Activated CD4-positive, alpha-beta T cell treated with anti-CD3 and anti-CD28 coated beads, Interleukin-10, Interleukin-2, amounts not matched to agents 100 ng/mL and 50 ng/mL, durations not matched to agents 16 hours and 8 hours (primary cell): ENCODE measurements around the gene BMP6.

Experiments used
- DNase-seq: peaks from one replicate; pipeline ENCODE4 v3.0.0-alpha.2; 2020

Gene BMP6

DNA sequence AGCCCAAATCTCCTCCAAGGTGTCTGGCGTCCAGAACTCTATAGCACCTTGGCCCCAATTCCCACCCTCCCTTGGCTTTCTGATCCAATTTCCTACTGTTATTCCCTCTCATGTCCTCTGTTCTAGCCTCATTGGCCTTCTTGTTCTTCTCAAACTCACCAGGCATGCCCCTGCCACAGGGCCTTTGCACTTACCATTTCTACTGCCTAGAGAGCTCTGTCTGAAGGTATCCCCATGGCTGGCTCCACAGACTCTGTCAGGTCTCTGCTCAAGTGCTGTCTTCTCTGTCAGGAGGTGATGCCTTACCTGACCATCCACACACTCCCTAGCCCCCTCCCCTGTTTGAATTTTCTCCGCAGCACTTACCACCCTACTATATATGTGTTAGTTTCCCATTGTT, 5.6 kb upstream of the BMP6 start:
- no peak for DNase-seq

DNA sequence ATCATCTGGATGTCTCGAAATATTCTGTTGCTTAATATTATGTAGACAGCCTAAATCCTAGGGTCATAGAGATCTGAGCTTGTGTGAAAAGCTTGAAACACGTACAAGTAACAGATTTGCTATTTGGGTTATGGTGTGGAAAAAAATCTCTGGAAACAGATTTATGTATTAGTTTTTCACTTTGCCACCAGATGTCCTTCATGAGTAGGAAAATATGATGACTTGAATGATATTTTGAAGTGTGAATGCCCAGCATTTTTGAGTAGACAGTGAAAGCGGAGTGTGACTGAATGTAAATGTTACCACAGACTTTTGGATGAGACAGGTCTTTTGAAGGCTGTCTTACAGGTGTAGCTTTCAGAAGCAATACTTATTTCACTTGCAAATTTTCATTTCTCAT, 4.2 kb upstream of the BMP6 start:
- DNase-seq, result no peak

- peak; percentile 62 for DNase-seq
Measured at GRCh38 chr6:7723041-7723447, 2.9 kb upstream of the BMP6 start.

DNA sequence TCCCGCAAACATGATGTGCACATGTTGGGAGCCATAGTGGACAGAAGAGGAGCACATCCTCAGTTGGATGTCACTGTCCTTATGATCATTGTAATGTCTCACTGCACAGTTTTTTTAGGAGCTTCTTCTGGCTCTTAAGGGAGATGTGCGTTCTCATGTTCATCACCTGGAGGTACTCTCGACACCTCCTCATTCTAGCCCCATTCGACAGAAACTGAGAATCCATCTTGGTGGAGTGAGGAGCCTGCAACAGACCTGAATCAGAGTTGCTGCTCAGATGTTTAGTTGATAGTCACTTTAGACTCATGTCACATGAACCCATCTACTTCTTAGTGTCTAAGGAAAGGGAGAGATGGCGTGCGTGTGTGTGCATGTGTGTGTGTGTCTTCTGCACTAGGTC, 2.3 kb upstream of the BMP6 start:
- no peak for DNase-seq

DNA sequence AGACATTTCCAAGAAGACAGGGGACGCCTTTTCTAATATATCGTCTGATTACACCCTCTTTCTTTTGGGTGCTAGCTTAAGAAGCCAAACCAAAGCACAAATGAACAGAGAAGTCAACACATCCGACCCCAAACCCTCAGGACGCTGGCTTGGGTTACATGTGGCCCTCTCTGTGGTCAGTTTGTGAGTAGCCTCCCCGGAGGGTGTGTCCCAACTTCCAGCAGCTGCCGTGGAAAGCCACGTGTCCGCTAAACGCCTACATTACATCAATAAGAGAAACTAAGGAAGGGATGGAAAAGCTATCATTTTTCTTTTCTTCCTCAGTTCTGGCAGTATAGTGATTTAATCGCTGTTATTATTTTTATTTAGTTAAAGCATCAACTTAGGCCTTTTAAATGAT, 487 bp upstream of the BMP6 start:
- no peak for DNase-seq

DNA sequence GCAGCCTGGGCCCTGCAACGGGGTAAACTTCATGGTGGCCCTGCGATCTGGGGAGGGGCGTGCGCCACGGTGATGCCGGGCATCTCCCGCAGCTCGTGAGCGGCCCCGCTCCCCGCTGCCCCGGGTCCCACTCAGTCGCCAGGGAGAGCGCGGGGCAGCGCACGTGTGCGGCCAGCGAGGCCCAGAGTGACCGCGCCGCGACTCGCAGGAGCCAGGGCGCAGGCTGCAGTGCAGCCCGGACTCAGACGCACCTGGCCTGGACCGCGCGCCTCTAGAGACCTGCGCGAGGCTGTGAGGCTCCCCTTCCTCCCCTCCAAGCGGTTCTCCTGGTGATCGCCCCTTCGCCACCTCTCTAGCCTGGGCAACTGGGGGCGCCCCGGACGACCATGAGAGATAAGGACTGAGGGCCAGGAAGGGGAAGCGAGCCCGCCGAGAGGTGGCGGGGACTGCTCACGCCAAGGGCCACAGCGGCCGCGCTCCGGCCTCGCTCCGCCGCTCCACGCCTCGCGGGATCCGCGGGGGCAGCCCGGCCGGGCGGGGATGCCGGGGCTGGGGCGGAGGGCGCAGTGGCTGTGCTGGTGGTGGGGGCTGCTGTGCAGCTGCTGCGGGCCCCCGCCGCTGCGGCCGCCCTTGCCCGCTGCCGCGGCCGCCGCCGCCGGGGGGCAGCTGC, 652 bp downstream of the BMP6 start:
- DNase-seq, result no peak

GRCh38 chr6:7727086-7727945, 1.4 kb downstream of the BMP6 start:
- DNase-seq, result no peak

DNA sequence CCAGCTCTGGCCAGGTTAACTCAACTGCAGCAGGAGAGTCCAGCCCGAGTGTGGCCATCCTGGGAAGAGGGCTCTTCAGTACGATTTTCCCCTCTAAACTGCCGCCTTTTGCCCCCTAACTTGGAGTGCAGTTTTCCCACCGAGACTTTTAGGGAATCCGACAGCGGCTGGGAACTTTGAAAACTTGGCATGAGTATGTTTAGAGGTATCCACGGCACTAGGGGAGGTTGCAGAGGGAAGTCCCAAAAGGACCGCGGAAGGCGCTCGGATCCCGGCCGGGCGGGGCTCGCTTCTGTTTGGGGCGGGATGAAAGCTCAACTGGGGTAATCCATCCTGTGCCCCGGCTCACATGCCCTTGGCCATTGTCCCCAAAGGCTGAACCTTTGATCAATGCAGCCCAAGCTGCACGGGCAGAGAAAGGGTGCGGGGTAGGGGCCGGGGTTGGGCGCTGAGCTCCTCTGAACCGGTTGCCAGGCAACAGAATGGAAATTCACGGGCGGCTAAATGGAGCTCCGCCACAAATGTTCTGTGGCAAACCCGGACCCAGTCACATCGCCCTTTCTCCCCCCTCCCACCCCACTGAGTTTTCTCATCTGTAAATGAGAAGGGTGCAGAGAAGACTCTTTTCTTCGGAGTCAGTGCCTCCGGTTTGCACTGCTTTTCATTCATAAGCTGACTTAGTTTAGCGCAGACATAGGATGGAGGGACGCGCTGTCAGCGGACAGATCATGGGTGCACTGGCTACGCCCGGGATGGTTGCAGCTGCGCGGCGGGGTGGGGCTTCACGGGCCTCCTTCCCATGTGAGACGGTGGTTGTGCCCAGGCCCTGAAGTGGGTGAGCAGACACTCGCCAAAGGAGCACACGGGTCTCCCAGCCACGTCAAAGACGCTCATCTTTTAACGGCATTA, 2.3 kb downstream of the BMP6 start:
- peak; percentile 20 for DNase-seq

- DNase-seq, result no peak
Measured at GRCh38 chr6:7728855-7729590, 3.1 kb downstream of the BMP6 start.

- no peak for DNase-seq
Measured at GRCh38 chr6:7730001-7730783, 4.3 kb downstream of the BMP6 start.

GRCh38 chr6:7730784-7731227, 4.9 kb downstream of the BMP6 start:
- DNase-seq, result no peak

DNA sequence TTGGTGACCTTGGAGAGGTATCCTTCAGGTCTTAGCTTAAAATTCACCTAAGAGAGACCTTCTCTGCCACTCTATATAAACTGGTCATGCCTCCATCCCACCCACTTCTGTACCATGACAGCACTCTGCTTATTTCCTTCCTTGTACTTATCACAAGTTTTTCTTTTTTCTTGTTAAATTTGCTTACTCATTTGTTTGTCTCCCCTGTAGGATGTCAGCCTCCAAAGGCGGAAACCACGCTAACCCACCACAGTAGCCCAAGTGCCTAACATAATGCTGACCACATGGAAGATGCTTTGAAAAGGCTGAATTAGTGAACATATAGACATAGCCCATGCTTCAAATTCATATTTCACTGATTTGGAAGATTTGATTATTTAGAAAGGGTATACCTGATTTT, 5.4 kb downstream of the BMP6 start:
- DNase-seq, result no peak

GRCh38 chr6:7732228-7732627, 6.3 kb downstream of the BMP6 start:
- DNase-seq, result no peak

GRCh38 chr6:7734707-7735383, 8.9 kb downstream of the BMP6 start:
- no peak for DNase-seq

- no peak for DNase-seq
Measured at GRCh38 chr6:7737106-7737505, 11.2 kb downstream of the BMP6 start.

DNA sequence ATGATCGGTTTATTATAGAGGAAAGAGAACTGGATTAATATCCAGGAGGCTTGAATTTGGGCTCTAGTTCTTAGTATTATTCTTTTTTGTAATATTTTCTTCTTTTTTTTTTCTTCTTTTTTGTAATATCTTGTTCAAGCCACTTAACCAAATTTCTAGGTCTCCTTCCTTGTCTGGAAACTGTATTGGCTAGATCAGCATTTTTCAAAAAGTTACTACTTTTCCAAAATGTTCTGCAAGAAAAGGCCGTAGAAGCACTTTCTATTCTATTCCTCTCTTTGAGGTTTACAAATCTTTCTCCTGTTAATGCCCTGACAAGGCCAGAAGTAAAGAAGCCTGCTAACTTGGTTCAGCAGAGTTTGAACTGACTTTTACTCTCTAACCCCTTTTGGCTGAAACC, 12.0 kb downstream of the BMP6 start:
- no peak for DNase-seq

DNA sequence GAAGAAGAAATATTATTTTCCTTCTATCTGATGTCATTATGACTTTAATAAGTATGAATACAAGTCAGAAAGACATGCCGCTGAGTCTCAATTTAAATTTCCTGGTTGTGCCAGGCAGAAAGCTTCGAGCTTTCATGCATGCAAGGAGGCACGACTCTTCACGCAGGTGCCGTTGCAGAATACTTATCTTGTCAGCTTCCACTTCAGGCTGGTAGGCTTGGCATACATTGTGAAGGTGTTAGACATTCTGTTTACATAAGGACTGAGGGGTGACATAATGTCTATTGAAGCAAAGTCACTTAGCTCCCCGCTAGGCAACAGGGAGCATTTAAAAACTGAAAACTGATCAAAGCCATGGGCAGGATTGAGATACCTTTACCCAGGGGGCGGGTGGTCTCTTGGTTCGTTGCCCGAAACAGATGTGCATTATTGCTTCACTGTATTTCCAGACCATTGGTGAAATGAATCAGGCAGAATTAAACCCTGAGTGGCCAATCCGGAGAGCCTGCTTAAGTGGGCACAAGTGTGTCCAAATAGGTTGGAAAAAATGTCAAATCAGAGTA, 16.4 kb downstream of the BMP6 start:
- no peak for DNase-seq

DNA sequence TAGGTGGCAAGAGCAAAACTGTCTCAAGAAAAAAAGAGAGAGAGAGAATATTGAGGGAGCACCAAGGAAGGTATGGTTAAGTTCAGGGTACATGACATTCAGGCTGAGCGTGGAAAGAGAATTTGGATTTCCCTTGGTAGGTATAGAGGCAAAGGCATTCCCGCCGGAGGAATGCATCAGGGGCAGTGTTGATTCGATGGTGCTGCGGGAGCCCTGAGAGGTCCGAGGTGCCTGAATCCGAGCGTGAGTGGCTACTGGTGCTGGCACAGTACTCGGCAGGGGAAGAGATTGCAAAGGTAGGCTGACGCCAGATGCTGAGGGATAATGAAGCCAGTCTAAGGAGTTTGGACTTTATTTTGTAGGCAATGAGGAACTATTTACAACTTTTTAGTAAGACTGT, 20.0 kb downstream of the BMP6 start:
- DNase-seq, result no peak

DNA sequence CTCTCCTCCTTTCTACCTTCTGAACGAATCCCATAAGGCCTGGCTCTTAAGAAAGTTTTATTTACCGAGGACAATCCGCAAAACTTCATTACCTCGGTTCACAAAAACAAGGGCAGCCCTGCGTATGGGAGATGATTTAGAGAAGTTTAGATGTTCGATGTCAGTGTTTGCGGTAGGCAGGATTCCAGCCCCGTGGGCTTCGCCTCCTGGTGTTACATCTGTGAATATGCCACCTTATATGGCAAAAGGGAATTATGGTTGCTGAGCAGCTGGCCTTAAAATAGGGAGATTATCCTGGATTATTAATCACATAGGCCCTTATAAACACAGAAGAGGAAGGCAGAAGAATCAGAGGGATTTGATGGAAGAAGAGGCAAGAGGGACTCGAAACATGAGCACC, 21.1 kb downstream of the BMP6 start:
- no peak for DNase-seq

- no peak for DNase-seq
Measured at GRCh38 chr6:7747433-7747832, 21.5 kb downstream of the BMP6 start.
